Heart right ventricle (tissue), 16 donors: ENCODE data around the gene UCHL5. TPM values are rescaled to one million over a fixed set of nuclear protein-coding genes. Genes with fewer than 3 reads are reported as not detected.
"Not testable (repeated sequence)": the region's sequence is repeated elsewhere in the genome, so short reads cannot be mapped to it uniquely, and the experiment has no call there.

Experiments
- ATAC-seq, 8 donors: fragments of 200-7000 bp; cut with Tn5 transposase; one replicate each; pipeline ENCODE4 v1.9.1; 2020; ENCODE audit warnings: mild to moderate bottlenecking in 8 of 8, moderate library complexity in 8 of 8, moderate number of reproducible peaks in 1 of 8
- DNase-seq, 2 donors: peaks; one replicate each; pipeline ENCODE4 v3.0.0-alpha.2; 2020
- H3K27ac ChIP-seq, 10 donors: fragments of 200-600 bp; sonication (generic) in 2 of 10; one replicate each; pipeline versions ENCODE4 v1.5.0 to v1.8.0; 2020 to 2022; ENCODE audit warnings: mild to moderate bottlenecking in 3 of 10
- H3K27me3 ChIP-seq, 7 donors: fragments of 200-600 bp; one replicate each; pipeline ENCODE4 v1.8.0; 2021 to 2022; ENCODE audit warnings: mild to moderate bottlenecking in 2 of 7
- H3K36me3 ChIP-seq, 9 donors: fragments of 200-600 bp; sonication (generic) in 1 of 9; one replicate each; pipeline versions ENCODE4 v1.5.0 to v1.8.0; 2020 to 2022; ENCODE audit warnings: mild to moderate bottlenecking in 2 of 9
- H3K4me1 ChIP-seq, 9 donors: fragments of 200-600 bp; sonication (generic) in 1 of 9; one replicate each; pipeline versions ENCODE4 v1.5.0 to v1.8.0; 2020 to 2022; ENCODE audit warnings: mild to moderate bottlenecking in 4 of 9
- H3K4me3 ChIP-seq, 10 donors: fragments of 200-600 bp; sonication (generic) in 2 of 10; one replicate each; pipeline versions ENCODE4 v1.5.0 to v1.8.0; 2020 to 2022; ENCODE audit warnings: mild to moderate bottlenecking in 7 of 10, moderate library complexity in 2 of 10
- H3K9me3 ChIP-seq, 11 donors: fragments of 200-600 bp in 10 of 11; sonication (generic) in 2 of 11; one replicate each; pipeline versions ENCODE4 v1.5.0 to v1.8.0; 2013 to 2022; ENCODE audit warnings: mild to moderate bottlenecking in 2 of 11, control low read depth in 1 of 11, moderate library complexity in 1 of 11
- CTCF ChIP-seq, 9 donors: fragments of 200-600 bp; sonication (generic) in 2 of 9; IDR thresholded peaks; one replicate each; pipeline versions ENCODE4 v1.5.0 to v1.8.0; 2021 to 2022; ENCODE audit warnings: antibody characterized with exemption in 9 of 9, mild to moderate bottlenecking in 5 of 9, moderate library complexity in 1 of 9
- whole genome bisulfite sequencing, 2 donors: extraction: QIAGEN DNeasy Blood & Tissue Kit; methylation state at CpG; one replicate each; pipeline ENCODE4 v1.1.7; 2013; ENCODE audit warnings: inconsistent platforms in 1 of 2; 5-methylcytosine and 5-hydroxymethylcytosine counted together
- intact Hi-C, 10 donors: fragments of 100-400 bp; cut with DNase I; formaldehyde crosslinking; loops; one replicate each; pipeline versions ENCODE4 v1.11.1 to v1.14.2; 2022
- polyA plus RNA-seq, 2 donors: library from polyadenylated mRNA; stranded (reverse); fragments of 200-250 nt; gene quantifications; one replicate each; pipeline ENCODE4 v1.2.3, GENCODE V29; 2013
- total RNA-seq, 10 donors: library from RNA; stranded (reverse); fragmentation: NEBNext Ultra II Directional in 3 of 10; extraction: Animal tissue kit (Norgen Biotek cat#: 25700) in 3 of 10; gene quantifications; one replicate each; pipeline versions ENCODE4 v1.2.1 to v1.2.4, GENCODE V29; 2021 to 2023
- donor health status: Arrhythmogenic right ventricular cardiomyopathy.
- donor health status: ischemic (EF 13 %, LVEDD 7.1; RV severe dilation, severe dysfunction).
- donor health status: healthy with polysubstance abuse.
- donor health status: DM: no; HTN: yes; CAD: no.
- donor health status: DM: no; HTN: no; CAD: no.
- donor health status: ischemic (EF 25% LVEDD 6.9; RV normal size, moderate dysfunction).
- donor health status: ischemic (EF 25% LVEDD 5.7; RV mildly dilated, moderate dysfunction).
- donor health status: healthy.
- donor health status: DM: yes; HTN: yes; CAD: no.
- donor health status: Ischemic cardiomyopathy.
- donor health status: ischemic (EF 35%, LVEDD 5.7; RV mildly dilated, moderate dysfunction).
- donor health status: nonischemic (EF 11% LVEDD 7.7; RV severe dilation, severe dysfunction).
- donor health status: DM: yes; HTN: yes; CAD: no.
- donor health status: PGD.
- donor health status: ischemic (EF 29% LVEDD 5.4; RV normal size, mild dysfunction).
- donor health status: nonischemic (EF 23%, LVEDD 6.1; RV moderate dilation, normal function).

The UCHL5 gene
- total and polyA plus RNA-seq, 12 donors = 13.3 to 45.2 (median 34.9) TPM

- Histone ChIP-seq H3K4me3 (no peak overlapping the region), H3K36me3 (peaks cover 0 to 33% (median 8%) of the 10 kb centered on the region in 9 donors), H3K9me3 (peaks cover 0 to 7% (median 0%) of the 10 kb centered on the region in 11 donors), H3K4me1 (no peaks in the 10 kb centered on the region), H3K27ac (no peak overlapping the region), H3K27me3 (no peaks in the 10 kb centered on the region)
- 86 to 87% methylated on average over 10 of the region's 10 CpGs for WGBS, 2 donors
- no peak for TF ChIP-seq CTCF (IDR thresholded peaks at IDR 0.05)
- DNase-seq = no peak
- no peak for ATAC-seq
- intact Hi-C loops = no loop called here
These were observed 65.6 kb downstream of the UCHL5 start for GRCh38 chr1:192993426-192994085.

DNA sequence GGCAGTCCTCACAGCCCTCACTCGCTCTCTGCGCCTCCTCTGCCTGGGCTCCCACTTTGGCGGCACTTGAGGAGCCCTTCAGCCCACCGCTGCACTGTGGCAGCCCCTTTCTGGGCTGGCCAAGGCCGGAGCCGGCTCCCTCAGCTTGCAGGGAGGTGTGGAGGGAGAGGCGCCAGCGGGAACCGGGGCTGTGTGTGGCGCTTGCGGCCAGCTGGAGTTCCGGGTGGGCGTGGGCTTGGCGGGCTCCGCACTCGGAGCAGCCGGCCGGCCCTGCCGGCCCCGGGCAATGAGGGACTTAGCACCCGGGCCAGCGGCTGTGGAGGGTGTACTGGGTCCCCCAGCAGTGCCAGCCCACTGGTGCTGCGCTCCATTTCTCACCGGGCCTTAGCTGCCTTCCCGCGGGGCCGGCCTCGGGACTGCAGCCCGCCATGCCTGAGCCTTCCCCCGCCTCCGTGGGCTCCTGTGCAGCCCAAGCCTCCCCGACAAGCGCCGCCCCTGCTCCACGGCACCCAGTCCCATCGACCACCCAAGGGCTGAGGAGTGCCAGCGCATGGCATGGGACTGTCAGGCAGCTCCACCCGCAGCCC is 72.3 kb downstream of the UCHL5 start:
- WGBS, 2 donors = 92 to 97% methylated on average over 28 to 38 of the region's 38 CpGs
- ATAC-seq, H3K4me3 ChIP-seq, H3K9me3 ChIP-seq, H3K27ac ChIP-seq, DNase-seq, H3K4me1 ChIP-seq, intact Hi-C loops, H3K27me3 ChIP-seq: not testable (repeated sequence)
- H3K36me3 ChIP-seq = peaks cover 0 to 15% (median 0%) of the 10 kb centered on the region in 9 donors

- Histone ChIP-seq H3K4me3 (no peak overlapping the region), H3K9me3 (no peaks in the 10 kb centered on the region), H3K27me3 (no peaks in the 10 kb centered on the region), H3K36me3 (peaks cover 0 to 15% (median 0%) of the 10 kb centered on the region in 9 donors), H3K4me1 (no peaks in the 10 kb centered on the region), H3K27ac (no peak overlapping the region)
- WGBS, 2 donors = 84 to 92% methylated on average over 8 of the region's 8 CpGs
- intact Hi-C loops = no loop called here
- no peak for TF ChIP-seq CTCF (IDR thresholded peaks at IDR 0.05)
- DNase-seq = no peak
- ATAC-seq = no peak
These were observed 72.9 kb downstream of the UCHL5 start for GRCh38 chr1:192986110-192986747.

DNA sequence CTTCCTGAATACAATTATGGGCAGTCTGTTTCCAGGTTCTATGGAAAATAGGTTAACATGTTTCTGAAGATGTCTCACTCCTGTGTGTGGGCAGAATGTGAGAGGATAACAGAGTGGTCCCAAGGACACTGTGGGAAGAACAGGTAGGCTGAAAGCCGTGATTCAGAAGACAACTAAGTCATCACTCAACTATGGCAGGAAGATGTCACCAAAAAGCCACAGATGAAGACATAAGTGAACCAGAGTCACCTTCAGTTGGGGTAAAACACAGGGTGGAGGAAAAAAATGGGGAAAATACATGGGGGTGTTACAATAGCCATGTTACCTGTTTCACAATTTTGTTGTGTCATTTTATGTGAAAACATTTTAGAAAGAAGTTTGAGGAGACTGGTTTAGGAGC is 75.1 kb downstream of the UCHL5 start:
- Histone ChIP-seq H3K27me3 (no peaks in the 10 kb centered on the region), H3K27ac (no peak overlapping the region), H3K9me3 (no peaks in the 10 kb centered on the region), H3K4me1 (no peaks in the 10 kb centered on the region), H3K36me3 (peaks cover 0 to 15% (median 0%) of the 10 kb centered on the region in 9 donors), H3K4me3 (no peak overlapping the region)
- DNase-seq (no peak), ATAC-seq (no peak)
- intact Hi-C loops = no loop called here
- no peak for TF ChIP-seq CTCF (IDR thresholded peaks at IDR 0.05)
- 91 to 93% methylated on average over 1 of the region's 1 CpG for WGBS, 2 donors
